GM10248 (cell line): ENCODE results near the gene CNTNAP2.
"Not testable (repeated sequence)": the region's sequence is repeated elsewhere in the genome, so short reads cannot be mapped to it uniquely, and the experiment has no call there.

Experiments
- CTCF ChIA-PET: fragments of 300-600 bp; sonication (Branson Sonifier 250); formaldehyde crosslinking; extraction: SDS; loops from one replicate; lab custom pipeline; 2021; ENCODE audit warnings: antibody characterized with exemption; lab: Yijun Ruan, JAX
- POLR2A ChIA-PET: fragments of 350-650 bp; sonication (Branson Sonifier 250); formaldehyde crosslinking; extraction: SDS; loops from one replicate; lab custom pipeline; 2020; ENCODE audit warnings: antibody characterized with exemption; lab: Yijun Ruan, JAX
- DNase-seq: peaks from one replicate; pipeline ENCODE4 v3.0.0; 2012; ENCODE audit errors: extremely low spot score
- CTCF ChIP-seq: IDR thresholded peaks from 2 replicates; pipeline ENCODE4 v1.5.1; 2012; ENCODE audit warnings: mild to moderate bottlenecking, low read depth; ENCODE audit errors: extremely low read depth, missing control alignments, control extremely low read depth

Gene CNTNAP2

GRCh38 chr7:146177301-146177700 lies 60.7 kb downstream of the CNTNAP2 start:
- DNase-seq: no peak
- ChIA-PET CTCF (interaction anchor here (2.6 kb wide), 1 partner anchor 10 kb away, joined by 8 read pairs; no protein-coding TSS in a partner anchor), POLR2A (no interaction called here)
- TF ChIP-seq CTCF: no peak

GRCh38 chr7:146185844-146186243 lies 69.2 kb downstream of the CNTNAP2 start:
- CTCF ChIA-PET: no interaction called here
- POLR2A ChIA-PET: no interaction called here
- DNase-seq: no peak
- TF ChIP-seq CTCF: no peak

GRCh38 chr7:146191428-146191827 lies 74.8 kb downstream of the CNTNAP2 start:
- CTCF ChIA-PET, DNase-seq, POLR2A ChIA-PET: not testable (repeated sequence)

- no peak for TF ChIP-seq CTCF
- ChIA-PET CTCF (no interaction called here), POLR2A (no interaction called here)
- DNase-seq: no peak
These were observed 85.3 kb downstream of the CNTNAP2 start for GRCh38 chr7:146201945-146202344.

GRCh38 chr7:146206270-146206669 lies 89.7 kb downstream of the CNTNAP2 start:
- ChIA-PET POLR2A (no interaction called here), CTCF (no interaction called here)
- DNase-seq: no peak

GRCh38 chr7:146208492-146208891 lies 91.9 kb downstream of the CNTNAP2 start:
- DNase-seq: no peak
- TF ChIP-seq CTCF: no peak
- ChIA-PET CTCF (no interaction called here), POLR2A (no interaction called here)

More at GRCh38 chr7:146206270-146206669, 89.7 kb downstream of the CNTNAP2 start:
- no peak for TF ChIP-seq CTCF

GRCh38 chr7:146214842-146215241 lies 98.2 kb downstream of the CNTNAP2 start:
- no peak for TF ChIP-seq CTCF
- no peak for DNase-seq
- ChIA-PET CTCF (interaction anchor here (0.8 to 1.1 kb wide), 2 partner anchors 9 to 16 kb away, joined by 3 read pairs; no protein-coding TSS in a partner anchor), POLR2A (no interaction called here)
